Measurements from ENCODE around the gene KRTAP19-7. TPM values are rescaled to one million over a fixed set of nuclear protein-coding genes. Genes with fewer than 3 reads are reported as not detected.
A peak's percentile ranks its signal among the peaks of the same experiment; 100 is the strongest.

Gene KRTAP19-7
- total and polyA plus RNA-seq, 2 donors from 2014 or later: not detected

- Histone ChIP-seq H3K27me3 (ENCODE audit: control insufficient read depth, insufficient read depth, low read length) (no peaks in the 10 kb centered on the region), H3K4me3 (ENCODE audit: low read length in 3 of 3) (no peak overlapping the region), H3K9me3 (ENCODE audit: control insufficient read depth in 2 of 3, insufficient read depth in 1 of 3, low read length in 3 of 3) (no peaks in the 10 kb centered on the region), H3K27ac (ENCODE audit: low read depth in 2 of 2, low read length in 2 of 2) (no peak overlapping the region), H3K9ac (ENCODE audit: low read length in 3 of 3) (no peak overlapping the region), H3K36me3 (ENCODE audit: control insufficient read depth in 2 of 3, insufficient read depth in 3 of 3, low read length in 3 of 3) (no peaks in the 10 kb centered on the region), H3K4me1 (ENCODE audit: control insufficient read depth in 2 of 3, insufficient read depth in 2 of 3, low read depth in 1 of 3, low read length in 3 of 3) (no peaks in the 10 kb centered on the region)
- no peak for TF ChIP-seq CTCF (IDR thresholded peaks at IDR 0.05; ENCODE audit: borderline replicate concordance, extremely low read depth, insufficient read depth)
- no peak for FAIRE-seq
- intact Hi-C loops (cut with DNase I): no loop called here
- DNase-seq: no peak
These were observed 6.0 kb downstream of the KRTAP19-7 start for GRCh38 chr21:30555095-30555494.

GRCh38 chr21:30552782-30553181, 8.3 kb downstream of the KRTAP19-7 start:
- no peak overlapping the region for H3K4me3 ChIP-seq (ENCODE audit: low read length in 3 of 3)
- H3K27ac ChIP-seq (ENCODE audit: low read depth in 2 of 2, low read length in 2 of 2): no peak overlapping the region
- H3K4me1 ChIP-seq (ENCODE audit: control insufficient read depth in 2 of 3, insufficient read depth in 2 of 3, low read depth in 1 of 3, low read length in 3 of 3): no peaks in the 10 kb centered on the region
- H3K27me3 ChIP-seq (ENCODE audit: control insufficient read depth, insufficient read depth, low read length): no peaks in the 10 kb centered on the region
- H3K9ac ChIP-seq (ENCODE audit: low read length in 3 of 3): no peak overlapping the region
- FAIRE-seq (no peak), DNase-seq (no peak)
- no peaks in the 10 kb centered on the region for H3K36me3 ChIP-seq (ENCODE audit: control insufficient read depth in 2 of 3, insufficient read depth in 3 of 3, low read length in 3 of 3)
- intact Hi-C loops (cut with DNase I): no loop called here
- H3K9me3 ChIP-seq (ENCODE audit: control insufficient read depth in 2 of 3, insufficient read depth in 1 of 3, low read length in 3 of 3): no peaks in the 10 kb centered on the region
- TF ChIP-seq CTCF (IDR thresholded peaks at IDR 0.05; ENCODE audit: borderline replicate concordance, extremely low read depth, insufficient read depth): no peak

- Histone ChIP-seq H3K27me3 (ENCODE audit: control insufficient read depth, insufficient read depth, low read length) (no peaks in the 10 kb centered on the region), H3K9ac (ENCODE audit: low read length in 3 of 3) (no peak within 1 kb of the TSS), H3K4me1 (ENCODE audit: control insufficient read depth in 2 of 3, insufficient read depth in 2 of 3, low read depth in 1 of 3, low read length in 3 of 3) (no peaks in the 10 kb centered on the region), H3K9me3 (ENCODE audit: control insufficient read depth in 2 of 3, insufficient read depth in 1 of 3, low read length in 3 of 3) (no peaks in the 10 kb centered on the region), H3K27ac (ENCODE audit: low read depth in 2 of 2, low read length in 2 of 2) (no peak within 1 kb of the TSS), H3K36me3 (ENCODE audit: control insufficient read depth in 2 of 3, insufficient read depth in 3 of 3, low read length in 3 of 3) (no peaks in the 10 kb centered on the region), H3K4me3 (ENCODE audit: low read length in 3 of 3) (no peak within 1 kb of the TSS)
- FAIRE-seq (no peak), DNase-seq (no peak)
- intact Hi-C loops (cut with DNase I): no loop called here
- TF ChIP-seq CTCF (IDR thresholded peaks at IDR 0.05; ENCODE audit: borderline replicate concordance, extremely low read depth, insufficient read depth): no peak
These were observed 19.4 kb downstream of the KRTAP19-7 start, which contains the start of gene KRTAP19-6 for GRCh38 chr21:30541764-30542163. Gene KRTAP19-6, minus strand, starts transcription at chr21:30541864. Its CDS starts 31 bp downstream, at chr21:30541833.

- Histone ChIP-seq H3K4me1 (ENCODE audit: control insufficient read depth in 2 of 3, insufficient read depth in 2 of 3, low read depth in 1 of 3, low read length in 3 of 3) (no peaks in the 10 kb centered on the region), H3K9ac (ENCODE audit: low read length in 3 of 3) (no peak overlapping the region), H3K27me3 (ENCODE audit: control insufficient read depth, insufficient read depth, low read length) (no peaks in the 10 kb centered on the region), H3K4me3 (ENCODE audit: low read length in 3 of 3) (no peak overlapping the region), H3K9me3 (ENCODE audit: control insufficient read depth in 2 of 3, insufficient read depth in 1 of 3, low read length in 3 of 3) (no peaks in the 10 kb centered on the region), H3K27ac (ENCODE audit: low read depth in 2 of 2, low read length in 2 of 2) (no peak overlapping the region), H3K36me3 (ENCODE audit: control insufficient read depth in 2 of 3, insufficient read depth in 3 of 3, low read length in 3 of 3) (no peaks in the 10 kb centered on the region)
- TF ChIP-seq CTCF (IDR thresholded peaks at IDR 0.05; ENCODE audit: borderline replicate concordance, extremely low read depth, insufficient read depth): no peak
- DNase-seq (peak in 2 of 5 donors; percentile 1 to 4), FAIRE-seq (no peak)
- intact Hi-C loops (cut with DNase I): no loop called here
These were observed 42.2 kb downstream of the KRTAP19-7 start for GRCh38 chr21:30518876-30519275.
